K562 (cell line): ENCODE measurements around the gene FANK1. TPM values are rescaled to one million over a fixed set of nuclear protein-coding genes. Genes with fewer than 3 reads are reported as not detected.

Experiments
- ATAC-seq: fragments of 200-7000 bp; cut with Tn5 transposase; 3 replicates; pipeline ENCODE4 v1.9.1; 2020; ENCODE audit warnings: moderate library complexity
- BruUV-seq: library from RNA; stranded (reverse); fragments of 400-500 nt; replicated peaks from 2 replicates; lab custom pipeline; 2021; lab: Mats Ljungman, UMichigan
- CTCF ChIA-PET: fragments of 300-600 bp; formaldehyde crosslinking; extraction: SDS; loops from one replicate; lab custom pipeline; 2021; ENCODE audit warnings: low intra/inter-chr PET ratio; lab: Yijun Ruan, JAX
- POLR2A ChIA-PET: fragments of 300-600, 350-650 bp; sonication (Branson Sonifier 250); formaldehyde crosslinking; extraction: SDS; loops from one replicate; lab custom pipeline; 2021; ENCODE audit warnings: antibody characterized with exemption, inconsistent platforms; lab: Yijun Ruan, JAX
- DNase-seq, 4 experiments: peaks; one replicate each; pipeline versions ENCODE4 v3.0.0 to v3.0.0-alpha.2; 2011 to 2018; ENCODE audit warnings: low spot score in 3 of 4, mixed read lengths in 3 of 4; ENCODE audit errors: extremely low read depth in 1 of 4
- FAIRE-seq: peaks from 2 replicates; lab custom pipeline; 2011; peaks lifted over from hg19 to GRCh38; lab: Jason Lieb, UNC
- H2AFZ ChIP-seq: 2 replicates; pipeline ENCODE4 v1.6.0; 2011; ENCODE audit warnings: low read depth, low read length, control low read depth, inconsistent platforms
- H3K27ac ChIP-seq: fragments of 200-600 bp; 3 replicates; pipeline ENCODE4 v1.8.0; 2011; ENCODE audit warnings: low read depth, mild to moderate bottlenecking, control low read depth, inconsistent platforms, low read length, moderate library complexity, mixed read lengths; ENCODE audit errors: extremely low read depth
- H3K27me3 ChIP-seq, 2 experiments: fragments of 300-600 bp in 1 of 2; 2 replicates in 1 of 2; 3 replicates in 1 of 2; pipeline versions ENCODE4 v1.6.0 to v1.8.0; 2011; ENCODE audit warnings: inconsistent platforms in 2 of 2, low read length in 2 of 2, mild to moderate bottlenecking in 1 of 2, mixed read lengths in 1 of 2, moderate library complexity in 1 of 2; ENCODE audit not compliant: control insufficient read depth in 2 of 2, insufficient read depth in 2 of 2
- H3K36me3 ChIP-seq: fragments of 300-600 bp; 3 replicates; pipeline ENCODE4 v1.8.0; 2011; ENCODE audit warnings: mild to moderate bottlenecking, low read length, inconsistent platforms; ENCODE audit not compliant: control insufficient read depth, insufficient read depth
- H3K4me1 ChIP-seq, 2 experiments: fragments of 200-600 bp in 1 of 2; replicated peaks in 1 of 2; 2 replicates in 1 of 2; 3 replicates in 1 of 2; pipeline versions ENCODE4 v1.5.1 to v1.8.0; 2011; ENCODE audit warnings: inconsistent platforms in 2 of 2, low read length in 2 of 2, mild to moderate bottlenecking in 1 of 2, mixed read lengths in 1 of 2, moderate library complexity in 1 of 2; ENCODE audit not compliant: control insufficient read depth in 2 of 2, insufficient read depth in 2 of 2
- H3K4me2 ChIP-seq: 2 replicates; pipeline ENCODE4 v1.6.1; 2011; ENCODE audit warnings: low read length, control low read depth, inconsistent platforms, mixed read lengths; ENCODE audit not compliant: insufficient read depth
- H3K4me3 ChIP-seq: fragments of 200-600 bp; sonication (generic), shearing (Covaris generic); 2 replicates; pipeline ENCODE4 v1.5.1; 2016; ENCODE audit warnings: control low read depth, inconsistent platforms
- H3K79me2 ChIP-seq: fragments of 200-600 bp; 3 replicates; pipeline ENCODE4 v1.8.0; 2011; ENCODE audit warnings: low read length, inconsistent platforms; ENCODE audit not compliant: control insufficient read depth, insufficient read depth
- H3K9ac ChIP-seq, 2 experiments: 2 replicates each; pipeline versions ENCODE4 v1.6.0 to v1.6.1; 2011; ENCODE audit warnings: low read depth in 2 of 2, low read length in 2 of 2, control low read depth in 1 of 2, inconsistent platforms in 1 of 2, mild to moderate bottlenecking in 1 of 2, mixed read lengths in 1 of 2; ENCODE audit not compliant: insufficient read depth in 1 of 2
- H3K9me1 ChIP-seq: one replicate; pipeline ENCODE4 v1.6.0; 2011; ENCODE audit warnings: inconsistent platforms, mild to moderate bottlenecking, low read length, moderate library complexity; ENCODE audit not compliant: control insufficient read depth, insufficient read depth
- H3K9me3 ChIP-seq: replicated peaks from 2 replicates; pipeline ENCODE4 v1.5.1; 2011; ENCODE audit warnings: low read depth, low read length, inconsistent platforms; ENCODE audit not compliant: control insufficient read depth, insufficient read depth
- H4K20me1 ChIP-seq: replicated peaks from 2 replicates; pipeline ENCODE4 v1.6.1; 2011; ENCODE audit warnings: low read length, inconsistent platforms, mixed read lengths; ENCODE audit not compliant: control insufficient read depth, insufficient read depth
- ADNP ChIP-seq: fragments of 200-800 bp; sonication (Bioruptor generic); IDR thresholded peaks from 2 replicates; pipeline ENCODE4 v1.6.1; 2016; ENCODE audit warnings: missing genetic modification characterization, missing compliant biosample characterization
- BRF1 ChIP-seq: IDR thresholded peaks from 3 replicates; pipeline ENCODE4 v1.6.1; 2011; ENCODE audit warnings: borderline replicate concordance, mild to moderate bottlenecking; ENCODE audit not compliant: insufficient read length; ENCODE audit errors: extremely low read depth
- ELF1 ChIP-seq: fragments of 200-800 bp; sonication (Bioruptor generic); IDR thresholded peaks from 2 replicates; pipeline ENCODE4 v1.6.1; 2016; ENCODE audit warnings: missing genetic modification characterization, missing compliant biosample characterization
- FOXM1 ChIP-seq, 2 experiments: fragments of 450-650 bp in 1 of 2; sonication (generic) in 1 of 2; formaldehyde crosslinking in 1 of 2; IDR thresholded peaks; 2 replicates each; pipeline versions ENCODE4 v1.6.1 to v1.9.0; 2017 to 2022; ENCODE audit warnings: low read depth in 2 of 2, mild to moderate bottlenecking in 2 of 2, missing genetic modification reagents in 1 of 2, moderate library complexity in 1 of 2
- HEY1 ChIP-seq: fragments of 250-450 bp; sonication (Bioruptor Pico); IDR thresholded peaks from 2 replicates; pipeline ENCODE4 v1.5.0; 2020; ENCODE audit warnings: mild to moderate bottlenecking, moderate library complexity, borderline replicate concordance
- HLTF ChIP-seq: fragments of 450-650 bp; IDR thresholded peaks from 2 replicates; pipeline ENCODE4 v1.6.1; 2016
- NCOA2 ChIP-seq, 2 experiments: fragments of 450-650 bp; IDR thresholded peaks; 2 replicates each; pipeline ENCODE4 v1.6.1; 2018; ENCODE audit warnings: mild to moderate bottlenecking in 2 of 2, moderate library complexity in 1 of 2; ENCODE audit not compliant: partially characterized antibody in 2 of 2
- NFYB ChIP-seq: IDR thresholded peaks from 2 replicates; pipeline ENCODE4 v1.6.1; 2011; ENCODE audit warnings: mild to moderate bottlenecking, moderate library complexity; ENCODE audit not compliant: insufficient read length; ENCODE audit errors: extremely low read depth
- POLR2AphosphoS2 ChIP-seq: IDR thresholded peaks from 2 replicates; pipeline ENCODE4 v1.6.1; 2012; ENCODE audit warnings: low read length, improper control_type of control experiment
- SNRNP70 ChIP-seq: fragments of 200-400 bp; formaldehyde crosslinking; optimal IDR thresholded peaks from 2 replicates; pipeline ENCODE3; 2017; ENCODE audit warnings: low read depth, low read length
- SUPT5H ChIP-seq: fragments of 450-650 bp; IDR thresholded peaks from 2 replicates; pipeline ENCODE4 v1.6.1; 2016
- ZBTB17 ChIP-seq: fragments of 450-650 bp; formaldehyde crosslinking; IDR thresholded peaks from 2 replicates; pipeline ENCODE4 v1.4.0; 2020; ENCODE audit warnings: mild to moderate bottlenecking
- ZEB2 ChIP-seq: fragments of 450-650 bp; IDR thresholded peaks from 2 replicates; pipeline ENCODE4 v1.6.1; 2016
- ZNF232 ChIP-seq: sonication (generic); formaldehyde crosslinking; IDR thresholded peaks from 2 replicates; pipeline ENCODE4 v1.8.0; 2022; ENCODE audit warnings: mild to moderate bottlenecking, missing genetic modification reagents
- ZNF354B ChIP-seq: fragments of 250-450 bp; sonication (Bioruptor Pico); IDR thresholded peaks from 2 replicates; pipeline ENCODE4 v1.4.0; 2020
- WGBS: fragments of 100-300 bp; shearing (Covaris generic); methylation state at CpG from one replicate; pipeline ENCODE4 v1.1.6; 2016; ENCODE audit warnings: low coverage, mixed read lengths; ENCODE audit not compliant: insufficient coverage; ENCODE audit errors: missing lambda C conversion rate; 5-methylcytosine and 5-hydroxymethylcytosine counted together
- in situ Hi-C: fragments of 300-500 bp; cut with MboI; formaldehyde crosslinking; loops from 4 replicates; pipeline ENCODE4 v1.15.0; 2018; ENCODE audit warnings: inconsistent platforms, mixed read lengths
- intact Hi-C: fragments of 100-400 bp; cut with micrococcal nuclease; formaldehyde crosslinking; loops from 2 replicates; pipeline ENCODE4 v1.14.2; 2022
- polyA plus RNA-seq, 8 experiments: library from polyadenylated mRNA; depleted of rRNA in 4 of 8; stranded (reverse) in 5 of 8; unstranded in 3 of 8; fragments of >200 nt; fragmentation: Nextera tagmentation in 2 of 8; fragmentation: Illumina TruSeq in 1 of 8; extraction: Ambion mirVana in 2 of 8; extraction: Trizol in 1 of 8; gene quantifications; 2 replicates each; pipeline versions ENCODE4 v1.2.1 to v1.2.3, GENCODE V29; 2011 to 2014; ENCODE audit warnings: inconsistent platforms in 1 of 8, missing spikeins in 1 of 8
- total RNA-seq, 7 experiments: library from RNA; depleted of rRNA in 6 of 7; stranded (reverse); fragments of >200 nt in 6 of 7; fragmentation: Illumina TruSeq in 2 of 7; extraction: Trizol in 2 of 7; gene quantifications; 2 replicates each; pipeline versions ENCODE4 v1.2.1 to v1.2.3, GENCODE V29; 2011 to 2021; ENCODE audit warnings: low replicate concordance in 1 of 7
- TF ChIP-seq, protein P1 (sequence below): fragments of 250-450 bp; sonication (Bioruptor Pico); IDR thresholded peaks from 2 replicates; pipeline ENCODE4 v1.8.0; 2021; ENCODE audit warnings: mild to moderate bottlenecking, moderate library complexity
- TF ChIP-seq, protein P2 (sequence below): sonication (generic); formaldehyde crosslinking; IDR thresholded peaks from 2 replicates; pipeline ENCODE4 v1.8.0; 2023; ENCODE audit warnings: missing genetic modification reagents, mild to moderate bottlenecking, borderline replicate concordance

The FANK1 gene
- total and polyA plus RNA-seq, 9 of the 15 experiments (the other 6 are each of a cell fraction or from before 2014, with no cell fraction given), result 0.11 to 2.3 (median 0.51) TPM; not detected in 1

DNA sequence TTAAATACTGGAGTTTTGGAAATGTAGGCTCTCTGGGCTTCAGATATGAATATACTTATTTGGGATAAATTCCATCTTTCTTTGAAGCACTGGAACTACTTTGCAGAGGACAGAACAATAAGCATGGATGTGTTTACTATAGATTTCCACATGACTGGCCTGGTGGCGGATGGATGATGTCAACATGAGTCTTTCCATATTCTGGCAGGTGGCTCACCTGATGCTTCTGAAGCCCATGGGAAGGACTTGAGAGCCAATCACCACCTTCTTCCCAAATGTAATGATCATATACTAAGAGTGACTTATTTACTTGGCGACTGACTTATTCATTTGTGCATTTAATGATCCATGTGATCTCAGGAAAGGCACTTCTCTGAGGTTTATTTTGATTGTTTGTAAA, 110.5 kb downstream of the FANK1 start:
- ChIA-PET POLR2A (no interaction called here), CTCF (no interaction called here)
- Histone ChIP-seq H3K79me2 (no peaks in the 10 kb centered on the region), H4K20me1 (no peaks in the 10 kb centered on the region), H3K27ac (no peak overlapping the region), H3K27me3 (peaks cover 0 to 4% of the 10 kb centered on the region in 2 experiments; a peak in 1 of 5 replicates), H2AFZ (no peak overlapping the region), H3K9ac (no peak overlapping the region), H3K36me3 (no peaks in the 10 kb centered on the region), H3K9me1 (no peaks in the 10 kb centered on the region), H3K4me1 (no peaks in the 10 kb centered on the region), H3K4me3 (no peak overlapping the region), H3K4me2 (no peak overlapping the region), H3K9me3 (no peaks in the 10 kb centered on the region)
- FAIRE-seq, result no peak
- in situ Hi-C loops (no loop called here), intact Hi-C loops (no loop called here)
- no peak for DNase-seq
- no peak for ATAC-seq
- 0% methylated on average over 2 of the region's 2 CpGs for WGBS
- BruUV-seq, result no TSS peak
- no peak for TF ChIP-seq HLTF
- no peak for TF ChIP-seq ZBTB17
- no peak for TF ChIP-seq ADNP (tag)
- TF ChIP-seq NFYB, result no peak
- TF ChIP-seq ZEB2, result no peak
- TF ChIP-seq FOXM1 (IDR thresholded peaks at IDR 0.05; ENCODE audit: low read depth), result no peak
- no peak for TF ChIP-seq FOXM1 (CRISPR knock-in tag; IDR thresholded peaks at IDR 0.05; ENCODE audit: low read depth)
- TF ChIP-seq NCOA2 (IDR thresholded peaks at IDR 0.05; ENCODE audit: partially characterized antibody in 2 of 2), result no peak
- no peak for TF ChIP-seq SNRNP70
- TF ChIP-seq, protein P1, sequence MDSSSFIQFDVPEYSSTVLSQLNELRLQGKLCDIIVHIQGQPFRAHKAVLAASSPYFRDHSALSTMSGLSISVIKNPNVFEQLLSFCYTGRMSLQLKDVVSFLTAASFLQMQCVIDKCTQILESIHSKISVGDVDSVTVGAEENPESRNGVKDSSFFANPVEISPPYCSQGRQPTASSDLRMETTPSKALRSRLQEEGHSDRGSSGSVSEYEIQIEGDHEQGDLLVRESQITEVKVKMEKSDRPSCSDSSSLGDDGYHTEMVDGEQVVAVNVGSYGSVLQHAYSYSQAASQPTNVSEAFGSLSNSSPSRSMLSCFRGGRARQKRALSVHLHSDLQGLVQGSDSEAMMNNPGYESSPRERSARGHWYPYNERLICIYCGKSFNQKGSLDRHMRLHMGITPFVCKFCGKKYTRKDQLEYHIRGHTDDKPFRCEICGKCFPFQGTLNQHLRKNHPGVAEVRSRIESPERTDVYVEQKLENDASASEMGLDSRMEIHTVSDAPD (CRISPR knock-in tag), result no peak
- no peak for TF ChIP-seq SUPT5H
- TF ChIP-seq ZNF354B (CRISPR knock-in tag), result no peak
- no peak for TF ChIP-seq BRF1
- no peak for TF ChIP-seq POLR2AphosphoS2
- no peak for TF ChIP-seq ZNF232 (CRISPR knock-in tag)
- no peak for TF ChIP-seq ELF1 (tag)
- TF ChIP-seq HEY1 (CRISPR knock-in tag), result no peak
- TF ChIP-seq, protein P2, sequence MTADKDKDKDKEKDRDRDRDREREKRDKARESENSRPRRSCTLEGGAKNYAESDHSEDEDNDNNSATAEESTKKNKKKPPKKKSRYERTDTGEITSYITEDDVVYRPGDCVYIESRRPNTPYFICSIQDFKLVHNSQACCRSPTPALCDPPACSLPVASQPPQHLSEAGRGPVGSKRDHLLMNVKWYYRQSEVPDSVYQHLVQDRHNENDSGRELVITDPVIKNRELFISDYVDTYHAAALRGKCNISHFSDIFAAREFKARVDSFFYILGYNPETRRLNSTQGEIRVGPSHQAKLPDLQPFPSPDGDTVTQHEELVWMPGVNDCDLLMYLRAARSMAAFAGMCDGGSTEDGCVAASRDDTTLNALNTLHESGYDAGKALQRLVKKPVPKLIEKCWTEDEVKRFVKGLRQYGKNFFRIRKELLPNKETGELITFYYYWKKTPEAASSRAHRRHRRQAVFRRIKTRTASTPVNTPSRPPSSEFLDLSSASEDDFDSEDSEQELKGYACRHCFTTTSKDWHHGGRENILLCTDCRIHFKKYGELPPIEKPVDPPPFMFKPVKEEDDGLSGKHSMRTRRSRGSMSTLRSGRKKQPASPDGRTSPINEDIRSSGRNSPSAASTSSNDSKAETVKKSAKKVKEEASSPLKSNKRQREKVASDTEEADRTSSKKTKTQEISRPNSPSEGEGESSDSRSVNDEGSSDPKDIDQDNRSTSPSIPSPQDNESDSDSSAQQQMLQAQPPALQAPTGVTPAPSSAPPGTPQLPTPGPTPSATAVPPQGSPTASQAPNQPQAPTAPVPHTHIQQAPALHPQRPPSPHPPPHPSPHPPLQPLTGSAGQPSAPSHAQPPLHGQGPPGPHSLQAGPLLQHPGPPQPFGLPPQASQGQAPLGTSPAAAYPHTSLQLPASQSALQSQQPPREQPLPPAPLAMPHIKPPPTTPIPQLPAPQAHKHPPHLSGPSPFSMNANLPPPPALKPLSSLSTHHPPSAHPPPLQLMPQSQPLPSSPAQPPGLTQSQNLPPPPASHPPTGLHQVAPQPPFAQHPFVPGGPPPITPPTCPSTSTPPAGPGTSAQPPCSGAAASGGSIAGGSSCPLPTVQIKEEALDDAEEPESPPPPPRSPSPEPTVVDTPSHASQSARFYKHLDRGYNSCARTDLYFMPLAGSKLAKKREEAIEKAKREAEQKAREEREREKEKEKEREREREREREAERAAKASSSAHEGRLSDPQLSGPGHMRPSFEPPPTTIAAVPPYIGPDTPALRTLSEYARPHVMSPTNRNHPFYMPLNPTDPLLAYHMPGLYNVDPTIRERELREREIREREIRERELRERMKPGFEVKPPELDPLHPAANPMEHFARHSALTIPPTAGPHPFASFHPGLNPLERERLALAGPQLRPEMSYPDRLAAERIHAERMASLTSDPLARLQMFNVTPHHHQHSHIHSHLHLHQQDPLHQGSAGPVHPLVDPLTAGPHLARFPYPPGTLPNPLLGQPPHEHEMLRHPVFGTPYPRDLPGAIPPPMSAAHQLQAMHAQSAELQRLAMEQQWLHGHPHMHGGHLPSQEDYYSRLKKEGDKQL (CRISPR knock-in tag), result no peak
